UCSD-AML1 (cell line): ENCODE data around the gene GPR183.
"Not testable (repeated sequence)": the region's sequence is repeated elsewhere in the genome, so short reads cannot be mapped to it uniquely, and the experiment has no call there.

Experiments used
- DNase-seq: peaks from one replicate; lab custom pipeline; 2025; ENCODE audit not compliant: unreplicated experiment; lab: John Stamatoyannopoulos, UW

GPR183 gene

DNA sequence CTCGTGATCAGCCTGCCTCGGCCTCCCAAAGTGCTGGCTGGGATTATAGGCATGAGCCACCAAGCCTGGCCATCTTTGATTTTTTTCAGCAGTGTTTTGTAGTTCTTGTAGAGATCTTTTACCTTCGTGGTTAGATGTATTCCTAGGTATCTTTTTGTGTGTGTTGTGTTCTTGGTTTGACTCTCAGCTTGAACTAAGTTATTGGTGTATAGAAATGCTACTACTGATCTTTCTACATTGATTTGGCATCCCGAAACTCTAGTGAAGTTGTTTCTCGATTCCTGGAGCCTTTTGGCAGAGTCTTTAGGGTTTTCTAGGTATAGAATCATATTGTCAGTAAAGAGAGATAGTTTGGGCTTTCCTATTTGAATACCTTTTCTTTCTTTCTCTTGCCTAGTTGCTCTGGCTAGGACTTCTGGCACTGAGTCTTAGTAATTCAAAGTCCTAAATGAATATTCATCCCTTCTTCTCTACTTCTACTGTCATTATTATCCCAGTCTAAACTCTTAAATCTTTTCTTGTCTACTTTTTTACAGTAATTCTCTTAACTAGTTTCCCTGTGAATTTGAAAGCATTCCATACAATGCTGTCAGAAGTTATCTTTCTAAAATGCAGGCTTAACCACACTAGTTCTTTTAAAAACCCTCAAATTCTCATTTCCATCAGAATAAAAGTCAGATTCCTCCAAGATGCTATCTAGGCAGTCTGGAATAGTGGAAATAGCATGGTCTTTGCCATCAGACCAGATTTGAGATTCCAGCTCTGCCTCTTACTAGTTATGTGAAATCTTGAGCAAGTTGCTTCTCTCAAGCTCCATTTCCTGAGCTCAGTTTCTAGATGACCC lies 56.0 kb downstream of the GPR183 start:
- no peak for DNase-seq

DNA sequence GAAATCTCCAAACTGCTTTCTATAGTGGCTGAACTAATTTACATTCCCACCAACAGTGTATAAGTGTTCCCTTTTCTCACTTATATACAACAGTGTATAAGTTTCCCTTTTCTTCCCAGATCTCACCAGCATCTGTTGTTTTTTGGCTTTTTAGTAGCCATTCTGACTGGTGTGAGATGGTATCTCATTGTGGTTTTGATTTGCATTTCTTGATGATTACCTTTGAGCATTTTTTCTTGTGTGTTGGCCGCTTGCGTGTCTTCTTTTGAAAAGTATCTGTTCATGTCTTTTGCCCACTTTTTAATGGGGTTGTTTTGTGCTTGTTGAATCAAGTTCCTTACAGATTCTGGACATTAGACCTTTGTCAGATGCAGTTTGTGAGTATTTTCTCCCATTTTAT lies 57.6 kb downstream of the GPR183 start:
- not testable (repeated sequence) for DNase-seq

DNA sequence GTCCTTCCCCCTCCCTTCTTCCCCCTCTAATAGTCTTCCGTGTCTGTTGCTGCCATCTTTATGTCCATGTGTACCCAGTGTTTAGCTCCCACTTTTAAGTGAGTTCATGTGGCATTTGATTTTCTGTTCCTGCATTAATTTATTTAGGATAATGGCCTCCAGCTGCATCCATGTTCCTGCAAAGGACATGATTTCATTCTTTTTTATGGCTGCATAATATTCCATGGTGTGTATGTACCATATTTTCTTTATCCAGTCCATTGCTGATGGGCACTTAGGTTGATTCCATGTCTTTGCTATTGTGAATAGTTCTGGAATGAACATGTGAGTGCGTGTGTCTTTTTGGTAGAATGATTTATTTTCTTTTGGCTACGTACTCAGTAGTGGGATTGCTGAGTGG lies 58.0 kb downstream of the GPR183 start:
- DNase-seq: not testable (repeated sequence)

DNA sequence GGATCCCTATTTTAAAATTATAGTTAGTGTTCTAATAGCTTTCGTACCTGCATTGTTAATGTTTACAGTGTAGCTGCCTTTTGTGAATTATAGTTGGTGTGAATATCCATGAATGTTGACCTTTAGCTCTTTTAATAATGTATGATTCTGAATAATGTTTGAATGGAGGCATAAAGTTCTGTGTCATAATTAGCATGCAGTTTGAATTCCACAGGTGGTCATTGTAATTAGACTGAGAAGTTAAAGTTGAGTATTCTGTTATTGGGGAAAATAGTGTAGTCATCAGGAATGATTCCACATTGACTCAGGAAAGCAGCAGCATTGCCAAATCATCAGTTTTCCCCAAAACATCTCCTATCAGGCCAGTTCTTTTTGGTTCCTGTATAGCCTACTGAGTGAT lies 61.1 kb downstream of the GPR183 start:
- DNase-seq: no peak
